HL-60/S4 (cell line): ENCODE results near the gene IPO13.

Experiments used
- in situ Hi-C: fragments of 300-500 bp; cut with MboI; formaldehyde crosslinking; loops from 2 replicates; pipeline ENCODE4 v1.14.3; 2022; ENCODE audit warnings: low sequenced_read_pairs

The IPO13 gene

GRCh38 chr1:43982808-43983207 is 36.1 kb downstream of the IPO13 start:
- in situ Hi-C loops: no loop called here

- in situ Hi-C loops: no loop called here
Measured at GRCh38 chr1:43983253-43983899, 36.6 kb downstream of the IPO13 start.

DNA sequence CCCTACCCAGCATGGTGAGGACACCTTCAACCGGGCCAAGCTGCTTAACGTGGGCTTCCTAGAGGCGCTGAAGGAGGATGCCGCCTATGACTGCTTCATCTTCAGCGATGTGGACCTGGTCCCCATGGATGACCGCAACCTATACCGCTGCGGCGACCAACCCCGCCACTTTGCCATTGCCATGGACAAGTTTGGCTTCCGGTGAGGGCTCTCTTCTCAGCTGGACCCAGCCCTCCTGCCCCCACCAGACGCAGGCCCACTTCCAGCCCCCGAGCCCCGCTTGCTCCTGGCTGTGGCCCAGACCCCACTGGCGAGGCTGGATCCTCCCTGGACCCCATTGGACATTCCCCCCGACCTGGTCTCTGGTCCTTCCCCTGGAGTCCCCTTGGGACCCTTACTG is 38.1 kb downstream of the IPO13 start:
- in situ Hi-C loops: no loop called here

DNA sequence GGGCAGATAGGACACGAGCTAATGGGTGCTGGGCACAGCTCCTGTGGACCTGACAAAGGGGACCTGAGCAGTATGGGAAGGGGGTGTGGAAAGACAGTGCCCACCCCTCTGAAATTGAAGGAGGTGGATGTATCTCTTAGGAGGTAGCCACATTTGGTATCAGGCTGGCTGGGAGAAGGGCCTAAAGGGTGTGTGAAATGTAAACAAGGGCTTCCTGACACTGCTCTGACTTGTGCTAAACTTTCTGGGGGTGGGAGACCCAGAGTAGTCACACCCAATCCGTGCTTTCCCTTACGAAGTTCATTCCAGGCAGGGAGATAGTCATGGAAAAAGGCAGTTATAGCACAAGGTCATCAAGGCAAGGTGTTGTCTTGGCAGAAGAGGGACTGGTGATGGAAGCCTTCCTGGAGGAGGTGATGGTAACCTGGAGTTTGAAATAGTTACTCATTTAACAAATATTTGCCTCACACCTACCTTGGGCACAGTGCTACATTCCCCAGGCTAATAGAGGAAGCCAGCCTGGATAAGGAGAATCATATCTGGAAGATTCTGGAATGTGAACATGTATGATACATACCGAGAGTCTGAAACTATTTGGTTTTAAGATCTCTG is 39.3 kb downstream of the IPO13 start:
- in situ Hi-C loops: no loop called here

DNA sequence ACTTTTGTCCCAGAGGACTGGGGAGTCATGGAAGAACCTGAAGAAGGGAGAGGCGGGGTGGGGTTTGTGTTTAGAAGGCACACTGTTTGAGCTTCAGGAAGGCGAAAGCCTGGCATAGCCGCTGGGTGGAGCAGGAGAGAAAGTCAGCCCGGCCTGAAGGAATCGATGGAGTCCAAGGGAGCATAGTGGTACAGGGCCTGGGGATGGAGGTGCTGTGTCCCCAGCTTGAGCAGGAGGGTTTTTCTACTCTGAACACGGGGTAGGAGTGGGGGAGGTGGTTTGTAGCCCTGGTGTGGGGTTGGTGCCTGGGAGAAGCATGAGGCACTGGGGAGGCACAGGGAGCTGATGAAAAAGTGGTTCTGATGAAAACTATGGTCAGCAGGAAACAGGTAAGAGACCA is 40.0 kb downstream of the IPO13 start:
- in situ Hi-C loops: no loop called here

GRCh38 chr1:43987159-43987902 is 40.6 kb downstream of the IPO13 start:
- in situ Hi-C loops: no loop called here

GRCh38 chr1:43990271-43991199 is 43.8 kb downstream of the IPO13 start:
- in situ Hi-C loops: no loop called here

DNA sequence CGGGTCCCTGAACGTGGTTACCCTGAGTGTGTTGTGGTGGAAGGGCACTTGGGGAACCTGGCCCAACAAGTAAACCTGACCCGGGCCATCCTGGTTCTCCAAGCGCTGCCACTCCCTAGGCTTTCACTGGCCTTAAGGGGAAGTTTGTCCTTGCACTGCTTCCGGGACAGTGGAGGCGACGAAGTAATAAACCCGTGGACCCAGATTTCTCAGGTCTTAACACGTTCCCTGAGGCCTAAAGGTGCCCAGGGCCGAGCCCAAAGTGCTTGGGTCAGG is 44.4 kb downstream of the IPO13 start:
- in situ Hi-C loops: no loop called here

- in situ Hi-C loops: no loop called here
Measured at GRCh38 chr1:43991476-43992231, 44.9 kb downstream of the IPO13 start, which contains the start of gene CCDC24. TSS of gene CCDC24 (plus strand) at chr1:43991599. CDS start at chr1:43991879, 280 bp downstream.

- in situ Hi-C loops: no loop called here
Measured at GRCh38 chr1:43992232-43992995, 45.7 kb downstream of the IPO13 start.

DNA sequence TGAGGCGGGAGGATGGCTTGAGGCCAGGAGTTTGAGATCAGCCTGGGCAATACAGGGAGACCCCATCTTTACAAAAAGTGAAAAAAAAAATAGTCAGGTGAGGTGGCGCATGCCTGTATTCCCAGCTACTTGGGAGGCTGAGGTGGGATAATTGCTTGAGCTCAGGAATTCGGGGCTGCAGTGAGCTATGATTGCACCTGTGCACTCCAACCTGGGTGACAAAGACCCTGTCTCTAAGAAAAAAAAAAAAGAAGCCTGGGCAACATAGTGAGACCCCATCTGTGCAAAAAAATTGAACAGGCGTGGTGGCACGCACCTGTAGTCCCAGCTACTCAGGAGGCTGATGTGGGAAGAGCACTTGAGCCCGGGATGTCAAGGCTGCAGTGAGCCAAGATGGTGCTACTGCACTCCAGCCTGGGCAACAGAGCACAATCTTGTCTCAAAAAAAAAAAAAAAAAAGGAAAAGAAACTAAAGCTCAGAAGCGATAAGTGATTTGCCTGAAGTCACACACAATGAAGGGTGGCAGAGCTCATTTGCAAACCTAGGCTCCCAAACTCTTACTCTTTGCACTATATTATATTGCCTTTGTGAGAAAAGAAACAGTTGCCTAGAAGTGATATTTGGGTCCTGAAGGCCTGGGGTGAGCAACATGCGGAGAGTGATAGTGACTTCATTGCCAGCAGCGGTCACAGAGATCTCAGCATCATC is 46.6 kb downstream of the IPO13 start:
- in situ Hi-C loops: no loop called here

DNA sequence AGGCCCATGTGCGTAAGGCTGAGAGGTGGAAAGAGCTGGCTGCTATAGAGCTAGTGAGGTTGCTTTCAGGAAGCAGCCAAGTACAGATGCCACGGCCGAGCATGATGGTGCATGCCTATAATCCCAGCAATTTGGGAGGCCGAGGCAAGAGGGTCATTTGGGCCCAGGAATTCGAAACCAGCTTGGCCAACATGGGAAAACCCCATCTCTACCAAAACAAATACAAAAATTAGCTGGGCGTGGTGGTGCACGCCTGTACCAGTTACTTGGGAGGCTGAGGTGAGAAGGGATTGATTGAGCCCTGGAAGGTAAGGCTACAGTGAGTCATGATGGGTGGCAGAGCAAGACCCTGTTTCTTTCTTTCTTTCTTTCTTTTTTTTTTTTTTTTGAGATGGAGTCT is 47.3 kb downstream of the IPO13 start:
- in situ Hi-C loops: no loop called here

GRCh38 chr1:43994794-43995790 is 48.3 kb downstream of the IPO13 start:
- in situ Hi-C loops: no loop called here

- in situ Hi-C loops: no loop called here
Measured at GRCh38 chr1:43995984-43996732, 49.4 kb downstream of the IPO13 start.

DNA sequence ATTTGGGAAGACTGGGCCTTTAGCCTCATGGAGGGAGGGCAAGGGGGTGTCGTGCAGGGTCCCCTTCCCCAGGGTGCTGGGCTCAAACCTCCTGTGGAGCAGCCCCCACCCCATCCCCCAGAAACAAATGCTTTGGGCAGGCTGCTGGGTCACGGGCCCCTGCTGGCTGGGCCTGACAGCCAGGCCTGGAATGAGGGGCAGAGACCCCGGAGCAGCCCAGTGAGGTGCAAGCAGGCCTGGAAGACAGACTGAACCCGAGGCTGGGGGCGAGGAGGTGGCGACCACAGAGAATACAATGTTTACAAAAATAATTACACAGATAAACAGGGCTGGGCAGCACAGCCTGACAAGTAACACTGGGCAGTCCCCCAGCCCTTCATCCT is 50.0 kb downstream of the IPO13 start:
- in situ Hi-C loops: no loop called here

GRCh38 chr1:43997295-43997999 is 50.7 kb downstream of the IPO13 start:
- in situ Hi-C loops: no loop called here

DNA sequence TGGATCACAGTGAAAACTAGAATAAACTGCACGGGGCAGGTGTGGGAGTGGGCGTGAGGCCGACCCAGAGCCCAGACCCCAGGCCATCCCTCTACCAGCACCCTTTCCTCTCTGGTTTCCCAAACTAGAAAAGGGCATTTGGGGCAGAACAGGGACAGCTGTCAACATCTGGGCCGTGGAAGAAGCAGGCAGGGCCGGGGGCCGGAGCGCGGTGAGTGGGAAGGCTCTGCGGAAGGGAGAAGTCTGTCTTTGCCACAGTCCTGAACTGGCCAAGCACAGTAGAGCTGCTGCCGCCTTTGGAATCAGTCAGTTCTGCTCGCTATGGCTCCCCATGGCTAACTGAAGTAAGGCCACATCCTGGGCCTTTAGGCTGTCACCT is 51.2 kb downstream of the IPO13 start:
- in situ Hi-C loops: no loop called here
